IMR-90 (cell line): ENCODE data around the gene SALL2. TPM values are rescaled to one million over a fixed set of nuclear protein-coding genes. Genes with fewer than 3 reads are reported as not detected.

ENCODE experiments used
- ATAC-seq: fragments of 200-7000 bp; cut with Tn5 transposase; 2 replicates; pipeline ENCODE4 v1.9.1; 2020; ENCODE audit warnings: low read depth, mild to moderate bottlenecking, moderate library complexity
- BruUV-seq: library from RNA; stranded (reverse); fragments of 400-500 nt; replicated peaks from 2 replicates; lab custom pipeline; 2021; lab: Mats Ljungman, UMichigan
- CTCF ChIA-PET: fragments of 300-600 bp; formaldehyde crosslinking; extraction: SDS; loops from one replicate; lab custom pipeline; 2021; ENCODE audit warnings: antibody characterized with exemption; lab: Yijun Ruan, JAX
- POLR2A ChIA-PET: fragments of 300-600 bp; sonication (Branson Sonifier 250); formaldehyde crosslinking; loops from one replicate; lab custom pipeline; 2022; ENCODE audit warnings: antibody characterized with exemption; ENCODE audit not compliant: unreplicated experiment; lab: Charles Lee
- DNase-seq: peaks from one replicate; pipeline ENCODE4 v3.0.0; 2013
- H2AFZ ChIP-seq: replicated peaks from 2 replicates; pipeline ENCODE3; 2013; ENCODE audit warnings: low read length, mild to moderate bottlenecking; ENCODE audit not compliant: poor library complexity
- H2AK5ac ChIP-seq: 2 replicates; pipeline ENCODE4 v1.6.1; 2013; ENCODE audit warnings: low read depth, low read length, inconsistent platforms
- H2AK9ac ChIP-seq: replicated peaks from 2 replicates; pipeline ENCODE3; 2013; ENCODE audit warnings: mild to moderate bottlenecking, low read depth, low read length, moderate library complexity; ENCODE audit not compliant: poor library complexity
- H2BK120ac ChIP-seq: 2 replicates; pipeline ENCODE4 v1.6.1; 2013; ENCODE audit warnings: low read depth, low read length, inconsistent platforms
- H2BK15ac ChIP-seq: 3 replicates; pipeline ENCODE4 v1.6.1; 2013; ENCODE audit warnings: low read depth, low read length, inconsistent platforms
- H2BK20ac ChIP-seq: 2 replicates; pipeline ENCODE4 v1.6.1; 2013; ENCODE audit warnings: low read depth, mild to moderate bottlenecking, inconsistent platforms, low read length, moderate library complexity
- H2BK5ac ChIP-seq: 2 replicates; pipeline ENCODE4 v1.6.1; 2013; ENCODE audit warnings: mild to moderate bottlenecking, low read depth, low read length, inconsistent platforms; ENCODE audit not compliant: poor library complexity, severe bottlenecking
- H3K14ac ChIP-seq: replicated peaks from 2 replicates; pipeline ENCODE4 v1.6.1; 2013; ENCODE audit warnings: low read depth, low read length, inconsistent platforms
- H3K18ac ChIP-seq: 2 replicates; pipeline ENCODE4 v1.6.1; 2013; ENCODE audit warnings: low read depth, low read length, control low read depth
- H3K23ac ChIP-seq: 2 replicates; pipeline ENCODE4 v1.6.1; 2013; ENCODE audit warnings: low read depth, low read length, inconsistent platforms
- H3K27ac ChIP-seq: 2 replicates; pipeline ENCODE4 v1.5.1; 2013; ENCODE audit warnings: mild to moderate bottlenecking, control low read depth, low read length; ENCODE audit not compliant: insufficient read depth
- H3K27me3 ChIP-seq: 2 replicates; pipeline ENCODE4 v1.6.1; 2013; ENCODE audit warnings: low read length; ENCODE audit not compliant: control insufficient read depth, insufficient read depth
- H3K36me3 ChIP-seq: 2 replicates; pipeline ENCODE4 v1.6.1; 2013; ENCODE audit warnings: low read length, mixed read lengths; ENCODE audit not compliant: control insufficient read depth, insufficient read depth
- H3K4ac ChIP-seq: 2 replicates; pipeline ENCODE4 v1.6.1; 2013; ENCODE audit warnings: low read depth, low read length, inconsistent platforms
- H3K4me1 ChIP-seq: 2 replicates; pipeline ENCODE4 v1.6.1; 2013; ENCODE audit warnings: low read length, mixed read lengths; ENCODE audit not compliant: control insufficient read depth, insufficient read depth
- H3K4me2 ChIP-seq: 2 replicates; pipeline ENCODE4 v1.6.1; 2013; ENCODE audit warnings: low read depth, mild to moderate bottlenecking, control low read depth, low read length, moderate library complexity
- H3K4me3 ChIP-seq: 2 replicates; pipeline ENCODE4 v1.5.1; 2013; ENCODE audit warnings: low read depth, mild to moderate bottlenecking, control low read depth, low read length, moderate library complexity; ENCODE audit not compliant: insufficient read depth
- H3K56ac ChIP-seq: 2 replicates; pipeline ENCODE4 v1.6.1; 2013; ENCODE audit warnings: low read length, inconsistent platforms; ENCODE audit not compliant: insufficient read depth; ENCODE audit errors: extremely low read depth
- H3K79me1 ChIP-seq, 2 experiments: 2 replicates each; pipeline ENCODE4 v1.6.1; 2013; ENCODE audit warnings: low read length in 2 of 2, inconsistent platforms in 1 of 2, low read depth in 1 of 2
- H3K9ac ChIP-seq: 2 replicates; pipeline ENCODE4 v1.6.1; 2013; ENCODE audit warnings: low read depth, low read length, control low read depth
- H3K9me1 ChIP-seq: 2 replicates; pipeline ENCODE4 v1.6.1; 2013; ENCODE audit warnings: low read length, inconsistent platforms; ENCODE audit not compliant: insufficient read depth
- H3K9me3 ChIP-seq: 2 replicates; pipeline ENCODE4 v1.6.1; 2013; ENCODE audit warnings: low read length; ENCODE audit not compliant: control insufficient read depth, insufficient read depth
- H4K20me1 ChIP-seq: 2 replicates; pipeline ENCODE4 v1.6.1; 2013; ENCODE audit warnings: low read length, inconsistent platforms; ENCODE audit not compliant: insufficient read depth
- H4K5ac ChIP-seq: 2 replicates; pipeline ENCODE4 v1.6.1; 2013; ENCODE audit warnings: mild to moderate bottlenecking, low read depth, low read length, control low read depth
- H4K8ac ChIP-seq, 2 experiments: 2 replicates each; pipeline ENCODE4 v1.6.1; 2013; ENCODE audit warnings: low read depth in 2 of 2, low read length in 2 of 2, control low read depth in 1 of 2, inconsistent platforms in 1 of 2
- H4K91ac ChIP-seq: 2 replicates; pipeline ENCODE4 v1.6.1; 2013; ENCODE audit warnings: low read depth, low read length, inconsistent platforms; ENCODE audit not compliant: insufficient read depth
- CHD1 ChIP-seq: IDR thresholded peaks from 2 replicates; pipeline ENCODE4 v1.6.1; 2012; ENCODE audit warnings: low read depth, low read length, improper control_type of control experiment
- CTCF ChIP-seq: conservative IDR thresholded peaks from 2 replicates; pipeline ENCODE4 v1.5.1; 2012; ENCODE audit warnings: mild to moderate bottlenecking, low read depth, low read length, improper control_type of control experiment
- FOS ChIP-seq: fragments of 150-350 bp; IDR thresholded peaks from 2 replicates; pipeline ENCODE4 v1.6.1; 2016; ENCODE audit warnings: low read depth, low read length
- MAFK ChIP-seq: IDR thresholded peaks from 2 replicates; pipeline ENCODE4 v1.6.1; 2012; ENCODE audit warnings: low read depth, low read length, improper control_type of control experiment
- MXI1 ChIP-seq: IDR thresholded peaks from 2 replicates; pipeline ENCODE4 v1.6.1; 2012; ENCODE audit warnings: low read depth, mild to moderate bottlenecking, low read length, moderate library complexity, borderline replicate concordance
- RCOR1 ChIP-seq: IDR thresholded peaks from 2 replicates; pipeline ENCODE4 v1.6.1; 2012; ENCODE audit warnings: mild to moderate bottlenecking, low read length, improper control_type of control experiment; ENCODE audit not compliant: insufficient replicate concordance
- RFX5 ChIP-seq: IDR thresholded peaks from 2 replicates; pipeline ENCODE4 v1.8.0; 2012; ENCODE audit warnings: low read depth, mild to moderate bottlenecking, low read length, moderate library complexity
- SMC3 ChIP-seq: fragments of 150-350 bp; IDR thresholded peaks from 2 replicates; pipeline ENCODE4 v1.6.1; 2016; ENCODE audit warnings: low read depth, mild to moderate bottlenecking, antibody characterized with exemption, low read length, moderate library complexity
- dilution Hi-C: fragments of 300-500 bp; cut with HindIII; formaldehyde crosslinking; loops from one replicate; pipeline ENCODE4 v1.14.3; 2018; ENCODE audit warnings: low sequenced_read_pairs; ENCODE audit not compliant: unreplicated experiment
- in situ Hi-C: fragments of 300-500 bp; cut with MboI; formaldehyde crosslinking; loops from 3 replicates; pipeline ENCODE4 v1.14.3; 2019; ENCODE audit warnings: low sequenced_read_pairs, inconsistent platforms, mixed read lengths
- intact Hi-C: fragments of 100-400 bp; cut with micrococcal nuclease; formaldehyde crosslinking; loops from 2 replicates; pipeline ENCODE4 v1.10.0; 2022
- polyA plus RNA-seq, 3 experiments: library from polyadenylated mRNA; depleted of rRNA; stranded (reverse); fragments of >200 nt; gene quantifications; 2 replicates each; pipeline ENCODE4 v1.2.3, GENCODE V29; 2012; ENCODE audit warnings: low replicate concordance in 1 of 3
- total RNA-seq: library from RNA; depleted of rRNA; stranded (reverse); fragments of >200 nt; gene quantifications from 2 replicates; pipeline ENCODE4 v1.2.3, GENCODE V29; 2012
- TF ChIP-seq, protein P1 (sequence below): fragments of 150-350 bp; IDR thresholded peaks from 2 replicates; pipeline ENCODE4 v1.6.1; 2017; ENCODE audit warnings: mild to moderate bottlenecking, antibody characterized with exemption, low read length, low read depth

Gene SALL2
- total and polyA plus RNA-seq, 2 of the 4 experiments (the other 2 are of a cell fraction): 2.9 to 10.1 TPM

DNA sequence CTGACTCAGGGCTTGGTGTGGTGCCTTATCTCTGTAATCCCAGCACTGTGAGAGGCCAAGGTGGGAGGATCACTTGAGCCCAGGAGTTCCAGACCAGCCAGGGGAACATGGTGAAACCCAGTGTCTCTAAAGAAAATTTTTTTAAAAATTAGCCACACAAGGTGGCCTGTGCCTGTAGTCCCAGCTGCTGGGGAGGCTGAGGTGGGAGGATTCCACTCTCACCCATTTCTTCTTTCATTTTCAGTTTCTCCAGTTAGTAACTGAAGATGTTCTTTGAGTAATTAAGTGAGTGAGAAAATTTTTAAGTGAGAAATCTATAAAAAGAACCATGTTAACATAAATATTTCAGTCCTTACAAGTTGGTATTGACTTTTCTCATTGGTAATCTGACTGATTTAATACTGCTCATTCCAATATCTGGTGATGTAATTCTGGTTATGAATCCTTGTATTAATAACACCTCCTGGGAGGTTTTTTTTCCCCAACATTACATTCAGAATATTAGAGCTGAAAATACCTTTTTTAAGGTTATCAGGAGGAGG is 21.1 kb downstream of the SALL2 start:
- H3K27me3 ChIP-seq: no peaks in the 10 kb centered on the region
- H3K4me3 ChIP-seq: no peak overlapping the region
- no peak overlapping the region for H2AK9ac ChIP-seq
- in situ Hi-C loops (no loop called here), dilution Hi-C loops (no loop called here), intact Hi-C loops (no loop called here)
- H2BK15ac ChIP-seq: no peak overlapping the region
- H3K9me1 ChIP-seq: peaks cover 7% of the 10 kb centered on the region
- H4K8ac ChIP-seq: no peak overlapping the region
- H3K14ac ChIP-seq: no peak overlapping the region
- H2BK20ac ChIP-seq: no peak overlapping the region
- H3K18ac ChIP-seq: no peak overlapping the region
- ATAC-seq (no peak), DNase-seq (no peak)
- CTCF ChIA-PET: no interaction called here
- POLR2A ChIA-PET: no interaction called here
- no peak overlapping the region for H2BK5ac ChIP-seq
- peaks cover 16 to 45% of the 10 kb centered on the region in 2 experiments for H3K79me1 ChIP-seq
- H3K4me1 ChIP-seq: no peaks in the 10 kb centered on the region
- no peak overlapping the region for H3K23ac ChIP-seq
- H4K20me1 ChIP-seq: no peaks in the 10 kb centered on the region
- no peak overlapping the region for H2BK120ac ChIP-seq
- BruUV-seq: no TSS peak
- no peak overlapping the region for H3K9ac ChIP-seq
- no peaks in the 10 kb centered on the region for H3K9me3 ChIP-seq
- H3K36me3 ChIP-seq: peaks cover 27% of the 10 kb centered on the region
- H3K4ac ChIP-seq: no peak overlapping the region
- no peak overlapping the region for H2AK5ac ChIP-seq
- no peak overlapping the region for H3K4me2 ChIP-seq
- TF ChIP-seq CTCF (no peak), MXI1 (no peak), SMC3 (no peak), RCOR1 (no peak), MAFK (no peak), FOS (no peak), CHD1 (no peak), RFX5 (no peak)
- TF ChIP-seq, protein P1, sequence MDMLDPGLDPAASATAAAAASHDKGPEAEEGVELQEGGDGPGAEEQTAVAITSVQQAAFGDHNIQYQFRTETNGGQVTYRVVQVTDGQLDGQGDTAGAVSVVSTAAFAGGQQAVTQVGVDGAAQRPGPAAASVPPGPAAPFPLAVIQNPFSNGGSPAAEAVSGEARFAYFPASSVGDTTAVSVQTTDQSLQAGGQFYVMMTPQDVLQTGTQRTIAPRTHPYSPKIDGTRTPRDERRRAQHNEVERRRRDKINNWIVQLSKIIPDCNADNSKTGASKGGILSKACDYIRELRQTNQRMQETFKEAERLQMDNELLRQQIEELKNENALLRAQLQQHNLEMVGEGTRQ: no peak
- H2AFZ ChIP-seq: no peak overlapping the region
- no peak overlapping the region for H3K27ac ChIP-seq
- no peak overlapping the region for H3K56ac ChIP-seq
- H4K5ac ChIP-seq: no peak overlapping the region
- no peak overlapping the region for H4K91ac ChIP-seq
